GM18505 (cell line): ENCODE data around the gene TRMT112.

Experiments
- ATAC-seq: cut with Tn5 transposase; IDR thresholded peaks from one replicate; pipeline ENCODE4 v1.9.1; 2021; ENCODE audit not compliant: unreplicated experiment
- POLR2A ChIP-seq: IDR thresholded peaks from 4 replicates; pipeline ENCODE4 v1.6.1; 2011; ENCODE audit warnings: borderline replicate concordance; ENCODE audit not compliant: insufficient read depth, insufficient read length; ENCODE audit errors: extremely low read depth

Gene TRMT112

DNA sequence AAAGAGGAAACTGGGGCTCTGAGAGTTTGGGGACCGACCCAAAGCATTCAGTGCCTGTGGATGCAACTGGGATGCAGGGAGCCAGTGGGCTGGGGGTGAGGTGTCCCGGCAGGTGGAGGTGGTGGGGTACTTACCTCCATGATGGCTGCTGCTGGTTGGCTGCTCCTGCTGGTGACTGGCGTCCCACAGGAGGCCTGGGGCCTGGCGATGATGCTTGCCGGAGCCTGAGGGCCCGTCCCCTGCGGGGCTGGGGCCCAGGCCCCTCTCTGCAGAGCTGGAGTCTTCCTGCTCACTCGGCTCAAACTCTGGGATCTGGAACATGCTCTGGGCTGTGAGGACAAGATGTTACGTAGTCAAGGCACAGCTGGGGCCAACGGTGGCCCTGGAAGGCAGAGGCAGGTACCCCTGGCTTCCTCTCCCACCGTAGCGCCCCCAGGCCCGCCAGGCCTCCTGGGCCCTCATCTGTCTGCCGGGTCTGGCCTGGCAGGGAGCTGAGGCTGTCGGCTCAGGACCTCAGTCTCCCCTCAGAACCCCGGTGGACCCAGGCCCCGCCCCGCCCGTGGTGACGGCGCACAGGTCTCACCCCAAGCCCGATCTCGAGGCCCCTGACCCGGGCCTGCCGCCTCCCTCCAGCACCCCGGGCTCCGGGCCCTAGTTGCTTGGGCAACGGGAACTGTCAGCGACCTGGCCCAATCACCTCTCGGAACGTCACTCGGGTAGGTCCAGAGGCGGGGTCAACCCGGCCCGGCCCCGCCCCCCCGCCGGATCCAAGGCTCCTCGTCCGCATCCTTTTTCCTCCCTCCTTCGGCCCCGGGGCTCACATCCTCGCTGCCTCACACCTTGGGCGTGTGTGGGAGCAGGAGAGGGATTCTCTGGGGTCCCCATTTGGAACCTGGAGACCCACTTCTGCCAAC is 33.1 kb downstream of the TRMT112 start, which contains the start of gene BAD:
TSS of gene BAD (minus strand) at position 618 of the 914 bp plus-strand sequence. CDS start at position 321, 297 bp downstream.
- ATAC-seq = peak; percentile 53
- peak; percentile 56 for TF ChIP-seq POLR2A

DNA sequence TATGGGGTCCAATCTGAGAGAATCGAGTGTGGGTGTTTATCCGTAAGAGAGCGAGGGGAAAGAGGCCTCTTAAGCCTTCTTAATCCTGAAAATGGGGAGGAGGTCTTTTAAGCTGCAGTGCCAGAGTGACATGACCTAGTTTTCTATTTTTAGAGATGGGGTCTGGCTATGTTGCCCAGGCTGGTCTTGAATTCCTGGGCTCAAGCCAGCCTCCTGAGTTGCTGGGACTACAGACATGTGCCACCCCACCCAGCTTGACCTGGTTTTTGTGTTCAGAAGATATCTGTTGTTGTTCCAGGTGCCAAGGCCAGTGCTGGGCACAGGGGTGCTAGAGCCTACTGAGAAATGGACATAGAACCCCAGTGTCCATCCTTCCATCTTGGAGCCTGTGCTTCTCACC is 34.3 kb downstream of the TRMT112 start:
- ATAC-seq = no peak
- no peak for TF ChIP-seq POLR2A

- no peak for TF ChIP-seq POLR2A
- no peak for ATAC-seq
Measured at GRCh38 chr11:64281957-64282770, 35.2 kb downstream of the TRMT112 start.

GRCh38 chr11:64278576-64279190 is 38.7 kb downstream of the TRMT112 start:
- TF ChIP-seq POLR2A = no peak

GRCh38 chr11:64276653-64277431 is 40.5 kb downstream of the TRMT112 start:
- no peak for TF ChIP-seq POLR2A
- no peak for ATAC-seq

More at GRCh38 chr11:64278576-64279190, 38.7 kb downstream of the TRMT112 start:
- no peak for ATAC-seq

DNA sequence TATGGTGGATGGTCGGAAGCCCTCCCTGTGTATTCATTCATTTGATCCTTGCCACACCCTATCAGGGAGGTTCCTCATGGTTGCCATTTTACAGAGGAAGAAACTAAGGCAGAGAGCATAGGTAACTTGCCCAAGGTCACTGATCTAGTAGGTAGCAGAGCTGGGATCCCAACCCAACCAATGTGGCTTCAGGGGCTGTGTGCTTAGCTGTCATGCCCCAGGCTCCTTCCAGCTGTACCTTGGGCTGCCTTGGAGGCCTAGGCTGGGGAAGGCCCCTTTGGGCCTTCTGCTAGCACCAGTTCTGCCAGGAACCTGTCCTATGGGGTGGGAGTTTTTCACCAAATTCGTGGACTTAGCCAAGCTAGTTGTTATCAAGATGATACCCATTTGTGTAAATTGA is 41.5 kb downstream of the TRMT112 start:
- no peak for TF ChIP-seq POLR2A
- ATAC-seq = no peak

GRCh38 chr11:64275031-64275800 is 42.1 kb downstream of the TRMT112 start:
- no peak for ATAC-seq
- TF ChIP-seq POLR2A = no peak

GRCh38 chr11:64269540-64270220 is 47.7 kb downstream of the TRMT112 start:
- TF ChIP-seq POLR2A = peak; percentile 80
- ATAC-seq = peak; percentile 54

- TF ChIP-seq POLR2A = no peak
- peak; percentile 4 for ATAC-seq
Measured at GRCh38 chr11:64268893-64269539, 48.3 kb downstream of the TRMT112 start.

GRCh38 chr11:64268025-64268892 is 49.1 kb downstream of the TRMT112 start:
- ATAC-seq = no peak
- no peak for TF ChIP-seq POLR2A
